GM12878 (cell line): Measurements from ENCODE around the gene CLEC2L. TPM values are rescaled to one million over a fixed set of nuclear protein-coding genes. Genes with fewer than 3 reads are reported as not detected.

ENCODE experiments used
- ATAC-seq: fragments of 200-7000 bp; cut with Tn5 transposase; 3 replicates; pipeline ENCODE4 v1.9.1; 2020; ENCODE audit warnings: mild to moderate bottlenecking, moderate library complexity
- BruUV-seq: library from RNA; stranded (reverse); fragments of 400-500 nt; replicated peaks from 2 replicates; lab custom pipeline; 2021; lab: Mats Ljungman, UMichigan
- CTCF ChIA-PET: fragments of 300-600 bp; sonication (Branson Sonifier 250); formaldehyde crosslinking; extraction: SDS; loops from one replicate; lab custom pipeline; 2021; ENCODE audit warnings: inconsistent platforms; lab: Yijun Ruan, JAX
- POLR2A ChIA-PET: fragments of 350-600 bp; formaldehyde crosslinking; extraction: SDS; loops from one replicate; lab custom pipeline; 2021; ENCODE audit warnings: inconsistent platforms; lab: Charles Lee
- RAD21 ChIA-PET: fragments of 300-600 bp; sonication (Branson Sonifier 250); formaldehyde crosslinking; loops from one replicate; lab custom pipeline; 2023; ENCODE audit warnings: antibody characterized with exemption; ENCODE audit not compliant: unreplicated experiment; lab: Charles Lee
- SMC1A ChIA-PET: fragments of 300-600 bp; sonication (Branson Sonifier 250); formaldehyde crosslinking; loops from one replicate; lab custom pipeline; 2023; ENCODE audit not compliant: unreplicated experiment, uncharacterized antibody; lab: Charles Lee
- DNase-seq: peaks from one replicate; pipeline ENCODE4 v3.0.0-alpha.2; 2011; ENCODE audit warnings: low read depth, low spot score
- FAIRE-seq: peaks from 3 replicates; lab custom pipeline; 2011; peaks lifted over from hg19 to GRCh38; lab: Jason Lieb, UNC
- H2AFZ ChIP-seq: 2 replicates; pipeline ENCODE4 v1.6.0; 2011; ENCODE audit warnings: low read depth, low read length, control low read depth; ENCODE audit not compliant: control insufficient read depth
- H3K27ac ChIP-seq: 2 replicates; pipeline ENCODE4 v1.5.1; 2011; ENCODE audit warnings: control low read depth; ENCODE audit not compliant: control insufficient read depth, insufficient read depth
- H3K27me3 ChIP-seq, 2 experiments: replicated peaks in 1 of 2; 2 replicates each; pipeline versions ENCODE4 v1.6.0 to v1.6.1; 2011; ENCODE audit warnings: low read length in 1 of 2; ENCODE audit not compliant: control insufficient read depth in 2 of 2, insufficient read depth in 2 of 2
- H3K36me3 ChIP-seq, 2 experiments: 2 replicates each; pipeline ENCODE4 v1.5.1; 2011; ENCODE audit warnings: low read length in 1 of 2; ENCODE audit not compliant: control insufficient read depth in 2 of 2, insufficient read depth in 2 of 2
- H3K4me1 ChIP-seq: 2 replicates; pipeline ENCODE4 v1.6.1; 2011; ENCODE audit warnings: mild to moderate bottlenecking, low read length, moderate library complexity, mixed read lengths; ENCODE audit not compliant: control insufficient read depth, insufficient read depth
- H3K4me2 ChIP-seq: 2 replicates; pipeline ENCODE4 v1.6.0; 2011; ENCODE audit warnings: control low read depth; ENCODE audit not compliant: control insufficient read depth, insufficient read depth
- H3K4me3 ChIP-seq: fragments of 200-600 bp; sonication (generic); 2 replicates; pipeline ENCODE4 v1.5.1; 2016
- H3K79me2 ChIP-seq: 2 replicates; pipeline ENCODE4 v1.6.0; 2011; ENCODE audit warnings: low read length; ENCODE audit not compliant: control insufficient read depth, insufficient read depth
- H3K9ac ChIP-seq: 2 replicates; pipeline ENCODE4 v1.8.0; 2011; ENCODE audit warnings: low read length, control low read depth, mixed read lengths; ENCODE audit not compliant: control insufficient read depth, insufficient read depth
- H3K9me3 ChIP-seq: replicated peaks from 3 replicates; pipeline ENCODE4 v1.5.1; 2011; ENCODE audit warnings: mild to moderate bottlenecking, low read length; ENCODE audit not compliant: control insufficient read depth, insufficient read depth
- H4K20me1 ChIP-seq: 2 replicates; pipeline ENCODE4 v1.6.0; 2011; ENCODE audit not compliant: control insufficient read depth, insufficient read depth
- CBX5 ChIP-seq: sonication (generic); IDR thresholded peaks from 2 replicates; pipeline ENCODE4 v1.6.1; 2016; ENCODE audit warnings: low read depth, moderate library complexity, mild to moderate bottlenecking, inconsistent platforms
- CEBPB ChIP-seq, 2 experiments: fragments of 150-350 bp in 1 of 2; IDR thresholded peaks; 2 replicates each; pipeline ENCODE4 v1.6.1; 2012 to 2014; ENCODE audit warnings: low read depth in 2 of 2, low read length in 2 of 2, borderline replicate concordance in 1 of 2, inconsistent platforms in 1 of 2
- HDAC2 ChIP-seq: fragments of 200-600 bp; sonication (generic); IDR thresholded peaks from 2 replicates; pipeline ENCODE4 v1.6.1; 2017
- IKZF2 ChIP-seq, 2 experiments: fragments of 450-650 bp; IDR thresholded peaks; 2 replicates each; pipeline ENCODE4 v1.6.1; 2017; ENCODE audit warnings: mild to moderate bottlenecking in 2 of 2, moderate library complexity in 2 of 2
- NFIC ChIP-seq: IDR thresholded peaks from 2 replicates; pipeline ENCODE4 v1.6.1; 2012; ENCODE audit warnings: low read depth, mild to moderate bottlenecking, inconsistent platforms, low read length, moderate library complexity
- RB1 ChIP-seq: fragments of 450-650 bp; formaldehyde crosslinking; IDR thresholded peaks from 2 replicates; pipeline ENCODE4 v1.6.1; 2017; ENCODE audit warnings: mild to moderate bottlenecking, borderline replicate concordance
- RBBP5 ChIP-seq: fragments of 200-600 bp; sonication (generic); conservative IDR thresholded peaks from 2 replicates; pipeline ENCODE4 v1.6.1; 2016
- RFX5 ChIP-seq: IDR thresholded peaks from 2 replicates; pipeline ENCODE4 v1.6.1; 2011; ENCODE audit warnings: low read depth, low read length, improper control_type of control experiment
- SMARCA5 ChIP-seq: fragments of 450-650 bp; IDR thresholded peaks from 2 replicates; pipeline ENCODE4 v1.6.1; 2017; ENCODE audit warnings: mild to moderate bottlenecking
- TARDBP ChIP-seq: IDR thresholded peaks from 2 replicates; pipeline ENCODE4 v1.6.1; 2016; ENCODE audit warnings: borderline replicate concordance
- TCF7 ChIP-seq: IDR thresholded peaks from 2 replicates; pipeline ENCODE4 v1.6.1; 2014; ENCODE audit warnings: antibody characterized with exemption, borderline replicate concordance
- ZSCAN29 ChIP-seq: fragments of 450-650 bp; IDR thresholded peaks from 2 replicates; pipeline ENCODE4 v1.6.1; 2017; ENCODE audit warnings: mild to moderate bottlenecking, moderate library complexity
- WGBS: methylation state at CpG from one replicate; pipeline ENCODE4 v1.1.6; 2016; ENCODE audit warnings: low lambda C conversion rate; ENCODE audit not compliant: insufficient replicate concordance, insufficient coverage; ENCODE audit errors: missing lambda C conversion rate; 5-methylcytosine and 5-hydroxymethylcytosine counted together
- in situ Hi-C: fragments of 300-500 bp; cut with MboI; formaldehyde crosslinking; loops from 9 replicates; pipeline ENCODE4 v1.14.3; 2018; ENCODE audit warnings: mixed read lengths
- intact Hi-C: fragments of 100-400 bp; cut with micrococcal nuclease; formaldehyde crosslinking; loops from one replicate; pipeline ENCODE4 v1.14.2; 2022; ENCODE audit not compliant: unreplicated experiment
- polyA plus RNA-seq, 11 experiments: library from polyadenylated mRNA; depleted of rRNA in 4 of 11; unstranded in 6 of 11; stranded (reverse) in 5 of 11; fragments of >200 nt; fragmentation: Nextera tagmentation in 4 of 11; fragmentation: Illumina TruSeq in 1 of 11; extraction: Ambion mirVana in 4 of 11; extraction: Trizol in 1 of 11; gene quantifications; 1 replicate in 1 of 11; 2 replicates in 10 of 11; pipeline versions ENCODE4 v1.2.1 to v1.2.3, GENCODE V29; 2011 to 2016; ENCODE audit warnings: inconsistent platforms in 2 of 11, missing spikeins in 2 of 11, low read depth in 1 of 11
- total RNA-seq, 4 experiments: library from RNA; depleted of rRNA in 3 of 4; stranded (reverse); fragments of >200 nt in 3 of 4; fragmentation: Illumina TruSeq in 1 of 4; extraction: Trizol in 1 of 4; gene quantifications; 2 replicates each; pipeline versions ENCODE4 v1.2.1 to v1.2.3, GENCODE V29; 2013 to 2021

Gene CLEC2L
- total and polyA plus RNA-seq, 10 of the 15 experiments (the other 5 are each of a cell fraction or from before 2014, with no cell fraction given), result not detected

- no peak for TF ChIP-seq HDAC2
These were observed 12.2 kb upstream of the CLEC2L start (continued) for GRCh38 chr7:139511315-139511714.

GRCh38 chr7:139515266-139515665 is 8.2 kb upstream of the CLEC2L start:
- Histone ChIP-seq H4K20me1 (no peaks in the 10 kb centered on the region), H3K9me3 (no peaks in the 10 kb centered on the region), H3K4me3 (no peak overlapping the region), H2AFZ (no peak overlapping the region)
- BruUV-seq, result no TSS peak
- in situ Hi-C loops, result no loop called here
- ChIA-PET SMC1A (interaction anchor here (1.3 kb wide), 1 partner anchor 8 kb away, joined by 4 read pairs; no protein-coding TSS in a partner anchor), CTCF (no interaction called here), RAD21 (no interaction called here)
- DNase-seq, result no peak
- WGBS, result 52% methylated on average over 8 of the region's 8 CpGs
- intact Hi-C loops, result no loop called here
- FAIRE-seq, result no peak
- TF ChIP-seq ZSCAN29 (no peak), CBX5 (no peak), RBBP5 (no peak), NFIC (no peak), RFX5 (no peak), CEBPB (IDR thresholded peaks at IDR 0.05; ENCODE audit: borderline replicate concordance in 1 of 2, low read depth in 2 of 2, low read length in 2 of 2) (no peak), IKZF2 (IDR thresholded peaks at IDR 0.05) (no peak), TARDBP (no peak), RB1 (no peak), SMARCA5 (no peak), TCF7 (no peak)
- TF ChIP-seq, all 136 proteins: peak for 0
- Histone ChIP-seq H3K36me3 (no peaks in the 10 kb centered on the region), H3K4me1 (no peaks in the 10 kb centered on the region), H3K27ac (no peak overlapping the region), H3K79me2 (no peaks in the 10 kb centered on the region), H3K9ac (no peak overlapping the region), H3K4me2 (no peak overlapping the region), H3K27me3 (no peaks in the 10 kb centered on the region)
- POLR2A ChIA-PET, result no interaction called here
- no peak for ATAC-seq
